ENCODE data around the gene ZNRF3.

GRCh38 chr22:28914201-28914600, 30.8 kb downstream of the ZNRF3 start:
- no peak for TF ChIP-seq POLR2A (IDR thresholded peaks at IDR 0.05)
- no peak for TF ChIP-seq CTCF (IDR thresholded peaks at IDR 0.05)
